Heart left ventricle (tissue), 13 donors: Measurements from ENCODE around the gene PTPRD.

Experiments
- POLR2A ChIP-seq, 2 donors: fragments of 450-650 bp; IDR thresholded peaks; one replicate each; pipeline ENCODE4 v1.6.1; 2017; ENCODE audit warnings: antibody characterized with exemption in 2 of 2, mild to moderate bottlenecking in 2 of 2, moderate library complexity in 2 of 2
- TF ChIP-seq, protein P1 (sequence below), 12 donors: fragments of 200-600 bp; sonication (generic) in 4 of 12; IDR thresholded peaks; one replicate each; pipeline versions ENCODE4 v1.5.0 to v1.8.0; 2018 to 2022; ENCODE audit warnings: antibody characterized with exemption in 12 of 12, mild to moderate bottlenecking in 5 of 12
- donor health status: ischemic (EF 13 %, LVEDD 7.1; RV severe dilation, severe dysfunction).
- donor health status: DM: no; HTN: yes; CAD: no.
- donor health status: DM: no; HTN: no; CAD: no.
- donor health status: ischemic (EF 25% LVEDD 6.9; RV normal size, moderate dysfunction).
- donor health status: ischemic (EF 25% LVEDD 5.7; RV mildly dilated, moderate dysfunction).
- donor health status: ischemic (EF 35%, LVEDD 5.7; RV mildly dilated, moderate dysfunction).
- donor health status: nonischemic (EF 11% LVEDD 7.7; RV severe dilation, severe dysfunction).
- donor health status: DM: yes; HTN: yes; CAD: no.
- donor health status: PGD.
- donor health status: ischemic (EF 29% LVEDD 5.4; RV normal size, mild dysfunction).
- donor health status: nonischemic (EF 23%, LVEDD 6.1; RV moderate dilation, normal function).

DNA sequence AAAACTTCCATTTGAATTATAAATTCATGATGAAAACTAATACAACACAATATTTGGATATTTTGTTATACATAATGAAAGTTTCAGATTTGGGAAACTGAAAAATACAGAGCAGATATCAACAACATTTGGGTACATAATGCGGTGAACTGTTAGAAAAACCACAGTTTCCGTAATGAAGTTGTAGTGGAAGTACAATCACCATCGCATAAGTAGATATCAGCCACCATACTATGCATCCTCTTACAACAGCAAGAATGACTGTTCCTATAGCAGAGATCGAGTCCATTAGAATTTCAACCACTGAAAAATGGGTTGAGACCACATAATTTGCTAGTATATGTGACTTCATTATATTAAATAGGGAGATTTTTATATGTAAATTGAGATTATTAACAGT lies 2043.0 kb downstream of the PTPRD start:
- TF ChIP-seq, protein P1, sequence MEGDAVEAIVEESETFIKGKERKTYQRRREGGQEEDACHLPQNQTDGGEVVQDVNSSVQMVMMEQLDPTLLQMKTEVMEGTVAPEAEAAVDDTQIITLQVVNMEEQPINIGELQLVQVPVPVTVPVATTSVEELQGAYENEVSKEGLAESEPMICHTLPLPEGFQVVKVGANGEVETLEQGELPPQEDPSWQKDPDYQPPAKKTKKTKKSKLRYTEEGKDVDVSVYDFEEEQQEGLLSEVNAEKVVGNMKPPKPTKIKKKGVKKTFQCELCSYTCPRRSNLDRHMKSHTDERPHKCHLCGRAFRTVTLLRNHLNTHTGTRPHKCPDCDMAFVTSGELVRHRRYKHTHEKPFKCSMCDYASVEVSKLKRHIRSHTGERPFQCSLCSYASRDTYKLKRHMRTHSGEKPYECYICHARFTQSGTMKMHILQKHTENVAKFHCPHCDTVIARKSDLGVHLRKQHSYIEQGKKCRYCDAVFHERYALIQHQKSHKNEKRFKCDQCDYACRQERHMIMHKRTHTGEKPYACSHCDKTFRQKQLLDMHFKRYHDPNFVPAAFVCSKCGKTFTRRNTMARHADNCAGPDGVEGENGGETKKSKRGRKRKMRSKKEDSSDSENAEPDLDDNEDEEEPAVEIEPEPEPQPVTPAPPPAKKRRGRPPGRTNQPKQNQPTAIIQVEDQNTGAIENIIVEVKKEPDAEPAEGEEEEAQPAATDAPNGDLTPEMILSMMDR (IDR thresholded peaks at IDR 0.05) = no peak
- no peak for TF ChIP-seq POLR2A (IDR thresholded peaks at IDR 0.05)
